GM21390 (cell line): ENCODE results near the gene RANGRF.

Source experiments
- ATAC-seq: cut with Tn5 transposase; IDR thresholded peaks from one replicate; pipeline ENCODE4 v1.9.1; 2021; ENCODE audit not compliant: unreplicated experiment

RANGRF gene

DNA sequence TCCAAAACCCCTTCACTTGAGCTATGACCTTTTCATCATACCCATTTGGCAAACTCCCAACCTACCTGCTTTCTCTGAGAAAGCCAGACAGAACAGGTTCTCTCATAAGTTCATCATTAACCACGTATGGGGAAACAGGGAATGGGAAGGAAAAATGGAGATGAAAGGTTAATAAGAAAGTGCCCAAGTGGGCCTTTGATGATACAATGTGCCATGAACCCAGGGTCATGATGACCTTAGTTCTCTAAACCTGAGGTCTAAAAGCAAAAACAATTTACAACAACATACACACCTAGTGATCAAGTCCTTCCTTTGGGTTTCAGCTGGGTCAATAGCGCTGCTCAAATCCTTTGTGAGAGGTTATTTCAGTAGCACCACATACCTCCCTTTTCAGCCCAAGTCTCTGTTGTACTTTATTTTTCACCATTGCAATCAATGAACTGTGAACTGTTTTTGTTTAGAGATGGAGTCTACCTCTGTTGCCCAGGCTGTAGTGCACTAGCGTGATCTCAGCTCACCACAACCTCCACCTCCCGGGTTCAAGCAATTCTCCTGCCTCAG lies 14.5 kb upstream of the RANGRF start:
- ATAC-seq: no peak

DNA sequence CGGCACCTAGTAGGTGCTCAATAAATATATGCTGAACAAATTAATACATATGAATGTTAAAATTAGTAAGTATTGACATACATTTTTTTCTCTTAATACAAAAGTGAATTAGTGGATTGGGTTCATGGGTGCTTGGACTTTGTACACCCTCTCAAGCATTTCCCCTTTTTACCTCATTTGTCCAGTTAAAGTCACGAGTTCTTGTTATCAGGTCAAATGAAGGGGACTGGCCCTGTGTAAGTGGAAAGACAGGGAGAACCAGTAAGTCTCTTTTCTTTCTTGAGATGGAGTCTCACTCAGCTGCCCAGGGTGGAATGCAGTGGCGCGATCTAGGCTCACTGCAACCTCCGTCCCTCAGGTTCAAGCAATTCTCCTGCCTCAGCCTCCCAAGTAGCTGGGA lies 13.7 kb upstream of the RANGRF start:
- ATAC-seq: no peak

DNA sequence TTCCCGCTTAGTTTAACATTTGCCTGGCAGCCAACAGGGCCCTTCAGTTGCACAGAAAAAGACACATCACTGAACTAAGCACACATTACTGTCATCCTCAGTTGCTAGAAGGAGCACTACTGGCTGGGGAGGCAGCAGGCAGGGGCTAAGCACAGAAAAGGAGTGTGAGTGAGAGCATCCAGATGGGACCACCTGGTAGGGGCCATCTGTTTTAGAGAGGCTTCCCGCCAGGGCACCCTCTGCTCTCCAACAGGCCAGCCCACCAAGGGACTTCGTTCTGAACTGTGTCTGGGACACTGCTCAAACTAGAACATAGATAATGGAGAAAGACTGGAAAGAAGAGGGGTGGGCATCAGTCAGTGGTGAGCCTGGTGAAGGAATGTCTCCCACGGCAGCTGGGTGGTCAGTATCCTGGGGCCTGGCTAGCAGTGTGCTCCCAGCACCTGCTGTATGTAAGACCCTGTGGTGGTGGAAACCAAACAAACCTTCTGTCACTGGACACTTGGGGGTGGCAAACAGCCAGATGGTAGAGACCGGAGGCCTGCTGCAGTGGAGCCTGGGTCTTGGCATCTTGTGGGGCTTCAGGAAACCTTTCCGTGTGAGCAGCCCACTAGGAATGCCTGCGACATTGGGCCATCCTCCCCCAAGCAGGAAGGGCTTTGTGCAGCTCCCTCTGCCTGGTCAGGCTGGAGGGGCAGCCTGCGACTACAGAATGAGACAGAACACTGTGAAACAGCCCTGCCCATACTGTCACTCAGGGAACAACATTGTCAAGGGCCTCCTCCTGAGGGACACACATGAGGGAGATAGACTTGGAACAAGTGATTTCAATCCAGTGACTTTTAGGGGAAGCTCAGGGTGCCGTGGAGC lies 12.8 kb upstream of the RANGRF start:
- ATAC-seq: no peak

DNA sequence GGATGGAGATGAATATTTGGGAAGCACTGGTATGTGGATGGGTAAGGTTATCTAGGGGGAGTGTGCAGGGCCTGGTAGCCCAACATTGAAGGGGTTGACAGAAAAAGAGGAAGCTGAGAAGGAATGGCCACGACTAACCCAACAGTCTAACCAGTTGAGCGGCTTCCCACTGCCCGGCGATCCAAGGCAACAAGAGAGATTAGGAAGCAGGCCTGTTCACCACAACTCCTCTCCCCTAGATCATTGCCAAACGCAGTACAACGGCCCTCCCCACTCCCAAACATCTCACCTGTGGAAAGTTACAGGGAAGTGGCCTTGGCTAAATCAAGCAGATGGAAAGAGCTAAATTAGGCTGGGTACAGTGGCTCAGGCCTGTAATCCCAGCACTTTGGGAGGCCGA lies 11.2 kb upstream of the RANGRF start:
- ATAC-seq: no peak

DNA sequence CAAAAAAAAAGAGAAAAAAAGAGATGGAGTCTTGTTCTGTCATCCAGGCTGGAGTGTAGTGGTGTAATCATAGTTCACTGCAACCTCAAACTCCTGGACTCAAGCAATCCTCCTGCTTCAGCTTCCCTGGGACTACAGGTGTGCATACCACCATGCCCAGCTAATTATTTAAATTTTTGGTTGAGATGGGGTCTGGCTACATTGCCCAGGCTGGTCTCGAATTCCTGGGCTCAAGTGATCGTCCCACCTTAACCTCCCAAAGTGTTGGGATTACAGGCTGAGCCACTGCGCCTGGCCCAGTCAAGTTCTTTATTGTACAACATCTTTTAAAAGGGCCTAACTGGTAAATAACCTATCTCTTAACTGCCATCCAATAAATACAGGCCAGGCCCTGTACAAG lies 6.1 kb upstream of the RANGRF start:
- no peak for ATAC-seq

DNA sequence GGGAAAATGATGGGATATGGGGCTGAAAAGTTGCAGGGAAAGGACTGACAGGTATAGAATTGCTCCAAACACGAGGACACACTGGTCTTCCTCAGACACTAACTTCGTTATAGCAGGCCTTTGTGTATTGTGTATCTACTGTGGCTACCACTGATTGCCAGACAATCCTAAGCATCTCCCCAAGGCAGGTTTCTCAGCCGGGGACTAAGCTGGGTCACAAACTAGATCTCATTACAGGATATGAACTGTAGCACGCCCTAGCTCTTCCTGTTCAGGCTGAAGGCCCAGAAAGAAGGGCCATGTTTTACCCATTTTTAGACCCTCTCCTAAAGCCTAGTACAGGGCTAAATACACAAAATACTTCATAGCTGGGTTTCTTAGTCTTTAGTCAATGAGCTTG lies 5.1 kb upstream of the RANGRF start:
- ATAC-seq: no peak

DNA sequence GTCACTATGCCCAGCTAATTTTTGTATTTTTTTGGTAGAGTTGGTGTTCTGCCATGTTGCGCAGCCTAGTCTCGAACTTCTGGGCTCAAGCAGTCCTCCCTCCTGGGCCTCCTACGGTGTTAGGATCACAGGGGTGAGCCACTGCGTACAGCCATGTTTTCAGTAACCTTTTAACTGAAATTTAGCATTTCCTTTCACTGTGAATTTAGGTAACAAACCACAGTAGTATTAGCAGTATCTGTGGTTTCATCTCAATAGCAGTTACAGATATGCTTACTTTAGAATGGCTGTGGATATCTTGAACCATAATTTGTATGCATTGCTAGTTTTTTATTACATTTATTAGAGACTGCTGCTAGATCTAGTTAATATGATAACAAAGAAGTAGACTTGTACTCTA lies 4.3 kb upstream of the RANGRF start:
- ATAC-seq: no peak

DNA sequence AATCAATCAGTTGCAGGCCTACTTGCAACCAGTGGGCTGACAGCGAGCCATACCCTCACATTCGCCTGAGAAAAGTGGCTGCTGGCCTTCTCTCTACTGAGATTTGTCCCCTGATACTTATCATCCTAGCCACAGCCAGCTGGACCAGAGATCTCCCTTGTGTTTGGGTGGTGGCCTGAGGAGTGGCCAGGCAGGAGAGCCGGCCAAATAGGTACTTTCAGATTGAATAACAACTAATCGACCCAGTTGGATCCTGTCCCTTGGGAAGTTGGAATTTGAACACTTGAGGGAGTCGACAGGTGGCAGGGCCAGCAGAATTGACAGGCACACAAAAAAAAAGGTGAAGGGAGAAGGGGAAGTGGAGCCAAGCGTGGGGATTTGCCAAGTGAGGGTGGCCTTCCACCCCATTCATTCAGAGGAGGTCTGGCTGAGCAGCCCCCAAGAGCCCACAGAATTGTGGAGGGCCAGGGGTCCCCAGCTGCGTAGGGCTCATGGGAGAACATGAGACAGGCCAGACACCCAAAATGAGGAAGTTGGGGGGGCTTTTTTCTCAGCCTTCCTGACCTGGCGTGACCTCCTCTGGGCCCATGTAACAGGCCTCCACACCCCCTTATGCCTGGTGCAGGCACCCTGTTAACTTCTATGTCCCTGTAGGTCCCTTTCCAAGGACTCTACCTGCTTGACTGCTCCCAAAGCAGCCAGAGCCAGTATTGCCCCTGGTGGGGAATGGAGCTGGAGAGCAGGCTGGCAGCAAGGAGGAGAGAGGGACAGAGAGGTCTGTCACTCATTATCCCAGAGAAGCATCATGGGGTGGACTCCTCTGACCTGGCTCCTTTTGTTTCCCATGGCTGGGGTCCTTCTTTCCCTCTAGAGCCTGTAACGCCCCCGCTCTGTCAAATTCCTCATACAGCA lies 2.9 kb upstream of the RANGRF start:
- no peak for ATAC-seq

DNA sequence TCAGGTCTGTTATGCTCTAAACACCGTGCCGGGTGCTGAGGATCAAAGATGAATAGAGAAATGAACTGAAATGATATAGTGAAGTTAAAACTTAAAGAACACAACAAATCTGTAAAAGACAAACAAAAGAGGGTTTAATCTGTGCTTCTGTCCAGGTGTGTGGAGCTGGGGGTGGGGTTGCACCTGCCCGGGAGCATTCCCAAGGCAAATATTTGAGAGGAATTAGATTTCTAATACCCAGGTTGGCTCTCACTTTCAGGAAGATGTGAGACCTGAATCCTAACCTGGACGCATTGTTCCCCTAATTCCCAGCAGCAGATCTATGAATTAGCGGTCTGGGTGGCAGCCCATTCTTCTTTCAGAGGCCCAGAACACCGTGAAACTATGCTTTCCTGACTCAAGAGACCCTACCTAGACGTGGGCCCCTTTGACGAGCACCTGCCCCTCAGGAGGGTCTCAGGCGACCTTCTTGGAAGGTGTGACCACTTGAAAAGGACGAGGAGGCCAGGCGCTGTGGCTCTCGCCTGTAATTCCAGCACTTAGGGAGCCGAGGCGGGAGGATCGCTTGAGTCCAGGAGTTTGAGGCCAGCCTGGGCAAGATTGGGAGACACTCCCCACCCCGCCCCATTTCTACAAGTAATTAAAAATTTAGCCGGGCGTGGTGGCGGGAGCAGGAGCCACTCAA lies 677 bp upstream of the RANGRF start:
- no peak for ATAC-seq

DNA sequence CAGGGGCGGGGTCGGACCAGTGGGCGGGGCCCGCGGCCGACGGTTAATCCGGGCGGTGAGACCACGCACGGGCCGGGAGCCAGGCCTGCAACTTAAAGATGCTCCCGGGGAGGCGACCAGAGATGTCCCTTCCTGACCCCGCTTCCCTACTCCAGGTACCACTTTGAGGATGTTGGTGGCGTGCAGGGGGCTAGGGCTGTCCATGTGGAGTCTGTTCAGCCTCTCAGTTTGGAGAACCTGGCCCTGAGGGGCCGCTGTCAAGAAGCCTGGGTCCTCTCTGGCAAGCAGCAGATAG lies 580 bp downstream of the RANGRF start:
- ATAC-seq: no peak

DNA sequence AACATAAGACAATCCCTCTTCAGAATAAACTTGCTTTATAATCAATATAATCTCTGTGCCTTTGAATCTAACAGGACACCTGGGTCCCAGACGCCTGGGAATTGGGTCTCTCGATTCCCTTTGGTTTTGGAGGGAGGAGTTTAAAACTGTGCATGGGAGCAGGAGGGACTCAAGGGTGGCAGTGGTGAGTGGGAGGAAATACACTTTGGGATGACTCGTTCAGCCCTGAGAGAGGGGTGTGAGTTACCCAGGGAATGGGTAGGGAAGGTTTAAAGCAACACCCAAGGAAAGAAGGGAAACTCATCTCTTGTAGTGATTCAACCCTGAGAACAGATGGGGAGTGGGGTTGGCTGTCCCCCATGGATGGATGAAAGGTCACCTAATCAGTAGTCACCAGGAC lies 1.6 kb downstream of the RANGRF start:
- no peak for ATAC-seq

DNA sequence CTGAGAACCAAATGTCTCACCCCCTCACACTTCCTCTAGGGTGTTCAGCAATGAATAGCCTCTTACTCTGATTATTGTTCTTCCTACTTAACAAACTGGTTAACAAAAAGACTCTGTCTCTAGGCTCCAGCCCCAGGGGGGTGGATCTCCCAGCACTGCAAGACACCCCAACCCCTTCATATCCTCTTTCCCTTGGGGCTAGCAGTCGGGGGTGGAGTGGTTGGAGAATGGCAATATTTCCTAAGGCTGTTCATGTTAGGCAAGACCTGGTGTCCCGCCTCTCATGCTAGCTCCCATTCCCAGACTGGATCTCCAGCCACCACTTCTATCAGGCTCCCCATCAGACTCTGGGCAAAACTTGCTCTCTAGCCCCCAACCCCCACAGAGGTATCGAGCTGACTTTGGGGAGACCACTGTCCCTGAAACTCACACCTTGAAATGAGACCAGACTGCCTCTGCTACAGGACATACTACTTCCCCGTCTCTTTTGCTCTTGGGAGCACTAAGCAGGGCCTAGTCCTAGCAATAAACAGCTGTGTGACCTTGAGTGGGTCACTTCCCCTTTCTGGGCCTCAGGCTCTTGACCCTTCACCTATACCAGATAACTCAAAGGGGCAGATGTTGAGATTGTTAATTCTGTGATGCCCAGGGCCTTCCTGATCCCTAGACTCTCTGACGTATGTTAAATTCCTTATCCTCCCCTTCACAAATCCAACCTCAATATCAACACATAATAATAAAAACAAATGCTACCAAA lies 4.3 kb downstream of the RANGRF start:
- no peak for ATAC-seq

DNA sequence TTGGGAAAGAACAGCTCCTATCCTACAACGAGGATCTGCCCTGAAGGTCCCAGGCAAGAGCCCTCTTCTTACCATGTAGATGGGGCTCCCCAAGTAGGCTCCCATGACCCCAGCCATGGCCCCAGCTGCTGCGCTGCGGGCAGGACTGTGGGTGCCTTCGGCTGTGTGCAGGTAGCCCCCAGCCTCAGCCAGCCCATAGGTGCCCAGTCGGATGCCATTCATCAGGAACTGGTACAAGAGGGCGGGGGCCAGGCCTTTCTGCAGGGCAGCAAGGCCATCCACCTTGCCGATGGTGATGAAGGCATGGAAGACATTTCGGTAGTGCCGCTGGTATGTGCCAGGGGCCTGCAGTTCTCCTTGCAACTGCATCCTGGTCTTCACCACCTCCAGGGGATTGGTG lies 5.9 kb downstream of the RANGRF start:
- ATAC-seq: no peak

DNA sequence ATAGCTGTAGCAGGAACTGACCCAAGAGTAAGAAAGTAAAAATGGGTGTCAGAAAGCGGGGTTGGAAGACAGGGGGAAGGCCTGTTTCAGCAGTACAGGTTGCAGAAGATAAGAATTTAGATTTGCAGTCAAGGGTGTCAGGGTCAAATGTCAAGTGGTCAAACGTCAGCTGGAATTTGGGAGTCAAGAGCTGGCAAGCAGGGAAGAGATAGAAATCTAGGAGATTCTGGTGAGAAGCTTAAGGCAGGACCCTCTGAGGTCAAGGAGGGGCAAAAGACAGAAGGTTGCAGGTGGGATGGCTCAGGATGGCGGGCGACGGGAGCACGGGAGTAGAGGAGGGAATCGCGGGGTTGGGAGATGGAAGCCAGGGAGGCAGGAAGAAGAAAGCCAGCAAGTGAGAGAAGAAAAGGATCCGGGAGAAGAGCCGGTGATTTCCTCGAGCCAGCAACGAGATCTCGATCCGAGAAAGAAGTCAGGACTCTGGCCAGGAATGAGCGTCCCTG lies 6.4 kb downstream of the RANGRF start:
- ATAC-seq: no peak

DNA sequence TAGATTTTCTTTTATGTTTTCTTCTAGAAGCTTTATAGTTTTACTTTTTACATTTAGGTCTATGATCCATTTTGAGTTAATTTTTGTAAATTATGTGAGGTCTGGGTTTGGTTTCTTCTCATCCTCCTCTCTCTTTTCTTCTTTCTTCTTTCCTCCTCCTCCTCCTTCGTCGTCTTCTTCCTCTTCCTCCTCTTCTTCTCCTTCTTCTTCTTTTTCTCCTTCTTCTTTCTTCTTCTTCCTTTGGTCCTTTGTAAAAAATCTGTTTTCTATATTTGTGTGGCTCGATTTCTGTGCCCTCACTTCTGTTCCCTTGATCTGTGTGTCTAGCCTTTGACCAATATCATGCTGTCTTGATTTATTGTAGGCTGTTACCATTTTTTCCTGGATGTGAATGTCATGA lies 11.8 kb downstream of the RANGRF start:
- no peak for ATAC-seq

DNA sequence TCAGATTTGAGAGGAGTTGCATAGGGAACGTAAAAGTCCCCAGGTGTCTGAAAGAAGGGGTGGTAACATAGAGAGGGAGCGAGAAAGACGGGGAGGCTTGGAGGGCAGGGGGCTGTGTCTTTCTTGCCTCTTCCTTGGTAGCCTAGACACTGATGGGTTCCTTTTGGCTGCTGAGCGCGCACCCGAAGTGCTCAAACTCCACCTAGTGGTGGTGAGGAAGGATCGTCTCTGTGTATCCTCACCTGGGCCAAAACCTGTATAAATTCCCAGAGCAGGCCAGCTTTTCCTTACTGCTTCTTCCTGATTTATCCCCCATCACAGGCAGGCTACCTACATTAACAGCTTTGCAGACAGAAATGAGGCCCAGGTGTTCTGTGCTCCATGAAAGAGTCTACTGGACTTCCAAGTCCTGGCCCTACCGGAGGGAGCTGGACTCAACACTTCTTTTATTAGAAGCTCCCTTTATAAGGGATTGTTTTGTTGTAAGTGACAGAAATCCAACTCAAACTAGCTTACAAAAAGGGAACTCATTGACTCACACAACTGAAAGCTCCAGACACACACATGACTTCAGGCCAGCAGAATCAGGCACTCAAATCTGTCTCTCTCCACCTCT lies 12.3 kb downstream of the RANGRF start:
- no peak for ATAC-seq

DNA sequence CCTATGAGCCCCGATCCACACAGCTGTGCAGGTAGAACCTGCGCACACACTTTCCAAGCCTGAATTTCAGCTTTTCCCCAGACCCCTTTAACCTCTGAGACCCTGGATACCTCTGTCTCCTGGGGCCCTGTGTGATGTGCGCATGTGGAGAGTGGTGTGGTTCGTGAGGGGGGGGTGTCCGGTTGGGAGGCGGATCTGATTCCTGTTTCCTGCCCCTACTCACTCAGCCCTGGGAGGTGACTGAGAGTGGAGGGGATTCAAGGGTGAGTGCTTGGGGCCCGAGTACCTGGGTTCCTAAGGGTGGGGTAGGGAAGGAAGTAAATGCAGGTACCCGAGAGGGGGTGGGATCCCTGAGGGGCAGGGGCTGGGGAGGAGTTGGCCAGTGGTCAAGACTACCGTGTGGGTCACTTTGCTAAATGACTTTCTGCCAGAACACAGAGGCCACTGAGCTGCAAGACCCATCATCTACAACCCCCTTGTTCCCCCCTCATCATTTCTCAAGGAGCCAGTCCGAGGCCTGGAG lies 22.2 kb downstream of the RANGRF start:
- ATAC-seq: no peak

DNA sequence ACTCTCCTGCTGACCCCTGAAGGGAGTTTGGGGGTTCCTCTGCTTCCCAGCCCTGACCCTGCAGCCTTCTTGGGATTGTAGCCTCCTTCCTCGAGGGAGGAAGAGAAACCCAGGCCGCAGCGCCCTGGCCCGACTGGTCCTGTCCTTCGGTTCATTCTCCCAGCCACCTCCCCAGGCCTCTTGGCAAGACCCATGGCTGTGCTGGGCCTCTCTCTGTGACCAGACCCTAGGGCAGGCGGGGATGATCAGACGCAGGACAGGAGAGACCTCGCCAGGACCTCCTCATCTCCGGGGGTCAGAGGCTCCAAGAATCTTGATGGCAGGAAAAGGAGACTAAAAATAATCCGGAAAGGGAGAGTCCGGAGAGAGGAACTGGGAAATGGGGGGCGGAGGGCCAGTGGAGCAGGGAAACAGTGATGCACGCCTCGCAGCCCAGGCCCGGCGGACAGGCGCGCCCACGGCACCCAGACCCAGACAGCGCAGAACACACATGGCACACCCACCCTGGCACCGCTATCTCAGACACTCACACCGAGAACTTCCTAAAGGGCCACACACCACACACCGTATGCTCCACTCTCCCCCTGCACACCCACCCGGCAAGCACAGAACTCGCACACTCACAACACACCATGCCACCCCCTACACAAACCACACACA lies 22.8 kb downstream of the RANGRF start:
- no peak for ATAC-seq

DNA sequence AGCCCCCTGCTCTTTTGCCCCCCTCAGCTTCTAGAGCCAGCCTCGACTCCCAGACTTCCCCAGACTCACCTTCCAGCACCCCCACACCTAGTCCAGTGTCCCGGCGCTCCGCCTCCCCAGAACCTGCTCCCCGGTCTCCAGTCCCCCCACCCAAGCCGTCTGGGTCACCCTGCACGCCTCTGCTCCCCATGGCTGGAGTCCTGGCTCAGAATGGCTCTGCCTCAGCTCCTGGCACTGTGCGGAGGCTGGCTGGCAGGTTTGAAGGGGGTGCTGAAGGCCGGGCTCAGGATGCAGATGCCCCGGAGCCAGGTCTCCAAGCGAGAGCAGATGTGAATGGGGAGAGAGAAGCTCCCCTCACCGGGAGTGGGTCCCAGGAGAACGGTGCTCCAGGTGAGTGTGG lies 23.8 kb downstream of the RANGRF start:
- ATAC-seq: no peak
